Thyroid gland (tissue), 4 donors: ENCODE measurements around the gene AFP. TPM values are rescaled to one million over a fixed set of nuclear protein-coding genes. Genes with fewer than 3 reads are reported as not detected.

Experiments
- DNase-seq, 2 donors: peaks; one replicate each; pipeline ENCODE4 v3.0.0-alpha.2; 2019
- H3K27ac ChIP-seq, 3 donors: fragments of 200-600 bp; sonication (generic); 1 replicate in 2 of 3; 2 replicates in 1 of 3; pipeline ENCODE4 v1.5.1; 2016 to 2019; ENCODE audit warnings: mild to moderate bottlenecking in 1 of 3, moderate library complexity in 1 of 3
- H3K27me3 ChIP-seq: fragments of 200-600 bp; sonication (generic); one replicate; pipeline ENCODE4 v1.5.1; 2019
- H3K36me3 ChIP-seq, 2 donors: fragments of 200-600 bp; sonication (generic); one replicate each; pipeline ENCODE4 v1.5.1; 2016 to 2019
- H3K4me1 ChIP-seq, 2 donors: fragments of 200-600 bp; sonication (generic); one replicate each; pipeline ENCODE4 v1.5.1; 2017 to 2019
- H3K4me3 ChIP-seq, 3 donors: fragments of 200-600 bp; sonication (generic); replicated peaks in 1 of 3; 1 replicate in 2 of 3; 2 replicates in 1 of 3; pipeline ENCODE4 v1.5.1; 2016; ENCODE audit warnings: mild to moderate bottlenecking in 1 of 3
- H3K9me3 ChIP-seq: fragments of 200-600 bp; sonication (generic); one replicate; pipeline ENCODE4 v1.5.1; 2017
- CTCF ChIP-seq, 6 experiments: fragments of 200-600 bp in 3 of 6; fragments of 450-650 bp in 3 of 6; sonication (generic) in 3 of 6; IDR thresholded peaks; one replicate each; pipeline ENCODE4 v1.5.1; 2016 to 2019; ENCODE audit warnings: antibody characterized with exemption in 6 of 6, mild to moderate bottlenecking in 2 of 6, inconsistent platforms in 1 of 6, moderate library complexity in 1 of 6
- POLR2A ChIP-seq, 2 donors: fragments of 450-650 bp; IDR thresholded peaks; one replicate each; pipeline ENCODE4 v1.6.1; 2017; ENCODE audit warnings: antibody characterized with exemption in 2 of 2, mild to moderate bottlenecking in 2 of 2, moderate library complexity in 1 of 2
- WGBS, 2 donors: methylation state at CpG; one replicate each; pipeline ENCODE4 v1.1.5; 2017; 5-methylcytosine and 5-hydroxymethylcytosine counted together
- intact Hi-C: fragments of 100-400 bp; cut with DNase I; formaldehyde crosslinking; loops from one replicate; pipeline ENCODE4 v1.15.1; 2023
- total RNA-seq, 4 donors: library from RNA; depleted of rRNA; stranded (reverse); fragments of >200 nt; gene quantifications; one replicate each; pipeline ENCODE4 v1.2.3, GENCODE V29; 2016

Gene AFP
- total RNA-seq, 4 donors from 2014 or later = not detected

- H3K4me3 ChIP-seq = no peak overlapping the region
- intact Hi-C loops = no loop called here
- H3K27ac ChIP-seq = no peak overlapping the region
- H3K9me3 ChIP-seq = no peaks in the 10 kb centered on the region
- no peaks in the 10 kb centered on the region for H3K27me3 ChIP-seq
- DNase-seq = no peak
- H3K4me1 ChIP-seq = no peaks in the 10 kb centered on the region
- TF ChIP-seq POLR2A (IDR thresholded peaks at IDR 0.05) (no peak), CTCF (IDR thresholded peaks at IDR 0.05) (no peak)
- no peaks in the 10 kb centered on the region for H3K36me3 ChIP-seq
- WGBS, 2 donors = 82% methylated on average over 3 of the region's 3 CpGs
These were observed 9.4 kb upstream of the AFP start for GRCh38 chr4:73426666-73427065.

GRCh38 chr4:73429118-73429517 is 6.9 kb upstream of the AFP start:
- Histone ChIP-seq H3K4me3 (no peak overlapping the region), H3K27me3 (no peaks in the 10 kb centered on the region), H3K4me1 (no peaks in the 10 kb centered on the region), H3K36me3 (no peaks in the 10 kb centered on the region), H3K27ac (no peak overlapping the region), H3K9me3 (no peaks in the 10 kb centered on the region)
- 80 to 85% methylated on average over 2 of the region's 2 CpGs for WGBS, 2 donors
- no peak for DNase-seq
- intact Hi-C loops = no loop called here
- TF ChIP-seq POLR2A (IDR thresholded peaks at IDR 0.05) (no peak), CTCF (IDR thresholded peaks at IDR 0.05) (no peak)

GRCh38 chr4:73429826-73430587 is 6.0 kb upstream of the AFP start:
- WGBS, 2 donors = 56 to 57% methylated on average over 2 of the region's 2 CpGs
- no peak for TF ChIP-seq POLR2A (IDR thresholded peaks at IDR 0.05)
- TF ChIP-seq CTCF (IDR thresholded peaks at IDR 0.05) = no peak
- no peaks in the 10 kb centered on the region for H3K9me3 ChIP-seq

GRCh38 chr4:73431813-73432168 is 4.2 kb upstream of the AFP start:
- Histone ChIP-seq H3K27me3 (no peaks in the 10 kb centered on the region), H3K9me3 (no peaks in the 10 kb centered on the region), H3K4me3 (no peak overlapping the region), H3K36me3 (no peaks in the 10 kb centered on the region), H3K4me1 (no peaks in the 10 kb centered on the region), H3K27ac (no peak overlapping the region)
- no peak for DNase-seq
- intact Hi-C loops = no loop called here
- TF ChIP-seq POLR2A (IDR thresholded peaks at IDR 0.05) (no peak), CTCF (IDR thresholded peaks at IDR 0.05) (no peak)
- WGBS, 2 donors = 70 to 72% methylated on average over 1 of the region's 1 CpG

More at GRCh38 chr4:73429826-73430587, 6.0 kb upstream of the AFP start:
- no peak for DNase-seq
- H3K36me3 ChIP-seq = no peaks in the 10 kb centered on the region
- no peaks in the 10 kb centered on the region for H3K27me3 ChIP-seq
- no peak overlapping the region for H3K4me3 ChIP-seq
- intact Hi-C loops = no loop called here
- H3K27ac ChIP-seq = no peak overlapping the region
- H3K4me1 ChIP-seq = no peaks in the 10 kb centered on the region

GRCh38 chr4:73432169-73433000 is 3.6 kb upstream of the AFP start:
- no peak for DNase-seq
- H3K27me3 ChIP-seq = no peaks in the 10 kb centered on the region
- H3K4me1 ChIP-seq = no peaks in the 10 kb centered on the region
- no peak for TF ChIP-seq POLR2A (IDR thresholded peaks at IDR 0.05)
- TF ChIP-seq CTCF (IDR thresholded peaks at IDR 0.05) = no peak
- no peaks in the 10 kb centered on the region for H3K36me3 ChIP-seq
- H3K27ac ChIP-seq = no peak overlapping the region
- H3K9me3 ChIP-seq = no peaks in the 10 kb centered on the region
- WGBS, 2 donors = 75 to 82% methylated on average over 5 of the region's 5 CpGs
- intact Hi-C loops = no loop called here
- no peak overlapping the region for H3K4me3 ChIP-seq
